ENCODE results near the gene USP6. TPM values are rescaled to one million over a fixed set of nuclear protein-coding genes. Genes with fewer than 3 reads are reported as not detected.
"Not testable (repeated sequence)": the region's sequence is repeated elsewhere in the genome, so short reads cannot be mapped to it uniquely, and the experiment has no call there.

The USP6 gene
- under 1 TPM; 0.26 to 0.97 (median 0.63) TPM for total RNA-seq

GRCh38 chr17:5115673-5116651 lies at the start of gene USP6:
USP6 (plus strand) TSS chr17:5116032; CDS start chr17:5130368, 14,336 bp downstream.
- ATAC-seq (peak in 1 of 2 donors; percentile 37), DNase-seq (peak in 1 of 2 donors; percentile 73)
- H3K9me3 ChIP-seq, result no peaks in the 10 kb centered on the region
- intact Hi-C loops (cut with DNase I; ENCODE audit: low total_unique reads) (no loop called here), in situ Hi-C loops (cut with MboI; ENCODE audit: low sequenced_read_pairs in 4 of 4) (no loop called here)
- peaks cover 24% of the 10 kb centered on the region in 3 donors for H3K27me3 ChIP-seq
- peaks cover 17 to 19% of the 10 kb centered on the region in 2 donors for H3K4me1 ChIP-seq
- peak within 1 kb of the TSS in 1 of 4 donors; percentile 77 for H3K27ac ChIP-seq
- TF ChIP-seq POLR2A (IDR thresholded peaks at IDR 0.05), result no peak
- TF ChIP-seq CTCF (IDR thresholded peaks at IDR 0.05 in 4 of 5, conservative IDR thresholded peaks at IDR 0.05 in 1 of 5), result no peak
- H3K4me3 ChIP-seq, result peak within 1 kb of the TSS in 1 of 4 donors; percentile 52
- peaks cover 0 to 11% of the 10 kb centered on the region in 2 donors for H3K36me3 ChIP-seq

- H3K4me1 ChIP-seq, result no peaks in the 10 kb centered on the region
- TF ChIP-seq CTCF (IDR thresholded peaks at IDR 0.05 in 4 of 5, conservative IDR thresholded peaks at IDR 0.05 in 1 of 5) (no peak), POLR2A (IDR thresholded peaks at IDR 0.05) (no peak)
- ATAC-seq (no peak), DNase-seq (no peak)
- no peaks in the 10 kb centered on the region for H3K36me3 ChIP-seq
- intact Hi-C loops (cut with DNase I; ENCODE audit: low total_unique reads) (no loop called here), in situ Hi-C loops (cut with MboI; ENCODE audit: low sequenced_read_pairs in 4 of 4) (loop anchor here in 3 of 4 donors (10.0 kb wide), 2 partner anchors 83 to 153 kb away; partner anchors contain the start of gene CAMTA2 (in 1 of the 3))
- H3K27ac ChIP-seq, result no peak overlapping the region
- H3K9me3 ChIP-seq, result no peaks in the 10 kb centered on the region
- no peaks in the 10 kb centered on the region for H3K27me3 ChIP-seq
- H3K4me3 ChIP-seq, result no peak overlapping the region
Measured at GRCh38 chr17:5068236-5068635, 47.6 kb upstream of the USP6 start.

GRCh38 chr17:5069724-5070123 lies 46.1 kb upstream of the USP6 start:
- in situ Hi-C loops (cut with MboI; ENCODE audit: low sequenced_read_pairs in 4 of 4), result loop anchor here in 3 of 4 donors (10.0 kb wide), 2 partner anchors 85 to 155 kb away; partner anchors contain the start of gene CAMTA2 (in 1 of the 3)
- Histone ChIP-seq H3K9me3 (no peaks in the 10 kb centered on the region), H3K27me3 (no peaks in the 10 kb centered on the region), H3K4me1 (no peaks in the 10 kb centered on the region), H3K27ac (no peak overlapping the region), H3K4me3 (no peak overlapping the region), H3K36me3 (no peaks in the 10 kb centered on the region)
- no peak for TF ChIP-seq CTCF (IDR thresholded peaks at IDR 0.05 in 4 of 5, conservative IDR thresholded peaks at IDR 0.05 in 1 of 5)
- no peak for TF ChIP-seq POLR2A (IDR thresholded peaks at IDR 0.05)
- intact Hi-C loops (cut with DNase I; ENCODE audit: low total_unique reads), result no loop called here
- DNase-seq, result no peak
- ATAC-seq, result no peak

DNA sequence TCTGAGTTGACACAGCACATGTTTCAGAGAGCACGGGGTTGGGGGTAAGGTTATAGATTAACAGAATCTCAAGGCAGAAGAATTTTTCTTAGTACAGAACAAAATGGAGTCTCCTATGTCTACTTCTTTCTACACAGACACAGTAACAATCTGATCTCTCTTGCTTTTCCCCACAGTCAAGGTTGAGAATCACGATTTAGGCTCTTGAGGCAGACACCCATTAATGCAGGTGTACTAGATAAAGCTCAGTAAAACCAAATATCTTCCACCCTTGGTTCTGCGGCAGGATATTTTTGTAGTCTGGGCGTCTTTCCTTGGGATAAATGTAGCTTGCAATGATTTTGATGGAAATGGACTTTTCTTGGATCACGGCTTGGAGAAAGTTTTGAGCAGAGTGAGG lies 40.4 kb upstream of the USP6 start:
- H3K4me3 ChIP-seq; H3K27ac ChIP-seq; H3K27me3 ChIP-seq; H3K36me3 ChIP-seq; DNase-seq; ATAC-seq; in situ Hi-C loops (cut with MboI; ENCODE audit: low sequenced_read_pairs in 4 of 4); intact Hi-C loops (cut with DNase I; ENCODE audit: low total_unique reads); H3K9me3 ChIP-seq: not testable (repeated sequence)
- peaks cover 17 to 19% of the 10 kb centered on the region in 2 donors for H3K4me1 ChIP-seq

DNA sequence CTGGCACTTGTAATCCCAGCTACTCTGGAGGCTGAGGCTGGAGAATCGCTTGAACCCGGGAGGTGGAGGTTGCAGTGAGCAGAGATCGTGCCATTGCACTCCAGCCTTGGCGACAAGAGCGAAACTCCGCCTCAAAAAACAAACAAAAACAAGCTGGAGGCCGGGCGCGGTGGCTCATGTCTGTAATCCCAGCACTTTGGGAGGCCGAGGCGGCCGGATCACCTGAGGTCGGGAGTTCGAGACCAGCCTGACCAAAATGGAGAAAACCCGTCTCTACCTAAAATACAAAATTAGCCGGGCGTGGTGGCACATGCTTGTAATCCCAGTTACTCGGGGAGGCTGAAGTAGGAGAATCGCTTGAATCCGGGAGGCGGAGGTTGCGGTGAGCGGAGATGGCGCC lies 38.6 kb upstream of the USP6 start:
- Histone ChIP-seq H3K4me3 (peak overlapping the region; percentile 88 to 98 (median 94)), H3K4me1 (peaks cover 17 to 19% of the 10 kb centered on the region in 2 donors), H3K27ac (peak overlapping the region; percentile 91 to 98 (median 97))
- H3K36me3 ChIP-seq; DNase-seq; in situ Hi-C loops (cut with MboI; ENCODE audit: low sequenced_read_pairs in 4 of 4); intact Hi-C loops (cut with DNase I; ENCODE audit: low total_unique reads); ATAC-seq; H3K9me3 ChIP-seq; H3K27me3 ChIP-seq: not testable (repeated sequence)
